ENCODE measurements around the gene NOTUM.

NOTUM gene

DNA sequence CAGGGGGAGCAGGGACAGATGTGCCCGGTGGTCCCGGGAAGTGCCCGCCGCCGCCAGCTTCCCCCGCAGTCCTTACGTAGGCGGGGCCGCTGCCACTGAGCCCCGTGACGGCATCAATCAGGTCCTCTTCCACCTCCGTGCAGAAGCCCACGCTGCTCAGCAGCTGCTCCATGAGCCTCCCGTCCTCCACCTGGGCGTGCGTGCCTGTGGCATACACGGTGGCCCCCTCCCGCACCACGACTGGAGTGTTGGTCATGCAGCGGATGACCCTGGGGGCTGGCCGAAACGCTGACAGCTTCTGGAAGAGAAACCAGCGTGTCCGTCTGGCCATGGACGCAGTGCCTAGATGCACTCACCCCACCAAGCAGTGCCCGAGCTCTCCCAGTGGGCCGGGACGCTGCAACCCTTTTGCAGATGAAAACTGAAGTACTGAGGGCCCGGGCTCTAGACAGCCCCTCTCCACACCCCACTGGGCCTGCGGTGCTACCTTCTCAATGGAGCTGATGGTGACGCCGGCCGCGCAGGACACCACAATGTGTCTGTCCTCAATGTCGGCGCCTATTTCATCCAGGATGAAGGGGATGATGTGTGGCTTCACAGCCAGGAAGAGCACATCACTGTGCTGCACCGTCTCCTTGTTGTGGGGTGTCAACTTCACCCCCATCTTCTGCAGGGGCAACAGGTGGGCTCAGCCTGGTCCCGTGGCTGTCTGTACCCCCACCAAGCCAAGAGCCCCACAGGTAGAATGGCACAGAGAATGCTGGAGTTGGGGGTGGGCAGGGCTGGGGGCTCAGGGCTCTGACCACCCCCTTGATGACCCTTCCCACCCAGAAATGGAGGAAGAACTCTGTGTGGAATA lies 25.9 kb downstream of the NOTUM start:
- DNase-seq, result no peak

DNA sequence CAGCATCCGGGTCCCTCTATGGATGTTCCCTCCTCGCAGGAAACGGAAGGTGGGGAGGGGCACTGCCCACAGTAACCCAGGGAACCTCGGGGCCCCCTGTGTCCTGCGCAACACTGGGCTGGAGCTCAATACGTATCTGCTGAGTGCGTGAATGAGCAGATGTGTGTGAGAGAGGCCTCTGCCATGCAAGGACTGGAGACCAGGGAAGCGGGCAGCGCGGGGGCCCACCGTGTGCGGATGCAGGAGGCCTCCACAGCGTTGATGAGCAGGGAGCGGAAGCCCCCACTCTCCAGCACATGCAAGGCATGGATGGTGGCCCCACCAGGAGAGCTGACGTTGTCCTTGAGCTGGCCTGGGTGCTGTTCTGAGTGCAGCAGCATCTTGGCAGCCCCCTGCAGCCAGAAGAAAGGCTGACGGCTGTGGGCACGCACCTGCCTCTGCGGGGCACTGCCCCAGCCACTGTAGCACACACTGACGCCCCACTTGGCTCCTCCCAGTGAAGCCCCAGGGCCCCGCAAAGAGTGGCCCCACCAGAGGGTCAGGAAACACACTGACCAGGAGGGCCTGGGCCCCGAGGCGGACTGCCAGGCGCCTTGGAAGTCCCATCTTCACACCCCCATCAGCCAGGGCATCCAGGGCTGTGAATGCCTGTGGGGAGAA lies 26.8 kb downstream of the NOTUM start:
- no peak for DNase-seq

DNA sequence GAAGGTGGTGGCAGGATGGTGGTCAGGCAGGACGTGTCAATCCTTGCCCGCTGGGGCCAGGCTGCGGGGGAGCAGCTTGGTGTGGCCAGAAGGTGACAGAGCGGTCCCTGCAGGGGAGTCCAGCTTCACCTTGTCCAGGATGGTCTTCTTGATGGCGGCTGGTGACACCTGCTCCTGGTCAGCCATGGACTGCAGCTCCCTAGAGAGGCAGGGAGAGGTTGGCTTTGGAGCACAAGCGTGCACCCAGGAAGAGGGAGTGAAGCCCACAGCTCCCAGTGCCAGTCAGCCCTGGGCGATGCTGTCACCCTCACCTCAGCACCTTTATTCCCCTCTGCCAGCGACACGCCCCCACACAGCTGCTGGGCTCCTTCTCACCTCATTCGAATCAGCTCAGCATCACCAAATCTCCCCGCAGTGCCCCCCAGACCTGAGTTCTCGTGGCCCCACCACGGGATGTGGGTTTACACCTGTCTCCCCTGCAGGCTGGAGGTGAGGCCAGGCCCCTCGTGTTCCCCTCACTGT lies 27.7 kb downstream of the NOTUM start:
- DNase-seq, result no peak

DNA sequence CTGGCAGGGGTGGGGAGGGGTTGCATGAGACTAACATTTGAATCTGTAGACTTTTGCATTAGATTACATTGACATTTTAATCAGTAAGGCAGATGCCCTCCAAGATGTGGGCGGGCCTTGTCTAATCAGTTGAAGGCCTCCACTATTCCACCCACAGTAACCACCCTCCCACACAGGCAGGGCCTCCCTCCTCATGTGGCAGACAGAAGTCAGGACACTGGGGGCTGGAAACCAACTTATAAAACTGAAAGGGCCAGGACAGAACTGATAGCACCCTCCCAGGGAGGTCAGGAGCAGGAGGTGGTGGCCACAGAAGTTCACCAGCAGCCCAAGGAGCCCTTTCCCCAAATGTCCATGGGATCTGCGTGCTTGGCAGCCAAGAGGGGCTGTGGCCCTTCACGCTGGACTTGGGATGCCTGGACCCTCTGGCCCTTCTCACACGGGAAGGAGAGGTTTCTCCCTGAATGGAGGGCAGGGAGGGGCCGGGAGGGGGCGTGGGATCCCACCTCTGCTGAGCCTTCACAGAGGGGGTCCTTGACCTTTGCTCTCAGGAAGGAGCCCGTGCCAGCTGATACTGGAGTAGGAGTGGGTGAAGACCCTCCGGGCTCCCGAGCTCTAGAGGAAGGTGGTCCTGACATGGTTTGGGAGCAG lies 28.5 kb downstream of the NOTUM start:
- DNase-seq, result no peak

DNA sequence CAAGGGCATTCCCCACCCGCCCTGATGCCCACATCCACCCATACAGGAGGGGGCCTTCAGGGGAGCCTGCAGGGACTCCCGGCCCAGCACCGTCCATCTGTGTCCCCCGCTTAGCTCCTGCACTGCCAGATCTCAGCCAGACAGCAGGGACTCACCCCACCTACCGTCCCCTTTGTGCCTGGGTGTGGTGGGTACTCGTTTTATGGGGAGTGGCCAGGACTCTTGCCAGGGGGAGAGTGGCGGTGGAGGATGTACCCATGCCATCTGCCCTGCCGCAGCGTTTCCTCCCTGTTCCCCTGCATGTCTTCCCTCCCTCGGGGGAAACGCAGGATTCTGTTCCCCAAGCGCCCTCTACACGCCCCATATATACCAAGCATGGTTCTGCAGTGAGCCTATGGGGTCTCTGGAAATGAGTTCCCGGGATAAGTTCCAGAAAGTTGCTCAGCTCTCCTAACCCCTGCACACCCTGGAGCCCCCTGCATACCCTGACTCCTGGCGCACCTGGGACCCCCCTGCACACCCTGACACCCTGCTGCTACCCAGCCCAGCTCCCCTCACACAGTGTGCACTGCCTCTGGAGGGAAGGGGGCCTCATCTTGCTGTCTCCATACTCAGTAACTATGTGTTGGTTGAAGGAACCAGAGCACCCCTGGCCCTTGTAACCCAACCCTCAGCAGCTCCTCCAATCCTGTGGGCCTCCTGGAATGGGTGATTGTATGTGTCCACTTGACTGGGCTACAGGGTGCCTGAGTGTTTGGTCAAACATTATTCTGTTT lies 29.2 kb downstream of the NOTUM start:
- no peak for DNase-seq

DNA sequence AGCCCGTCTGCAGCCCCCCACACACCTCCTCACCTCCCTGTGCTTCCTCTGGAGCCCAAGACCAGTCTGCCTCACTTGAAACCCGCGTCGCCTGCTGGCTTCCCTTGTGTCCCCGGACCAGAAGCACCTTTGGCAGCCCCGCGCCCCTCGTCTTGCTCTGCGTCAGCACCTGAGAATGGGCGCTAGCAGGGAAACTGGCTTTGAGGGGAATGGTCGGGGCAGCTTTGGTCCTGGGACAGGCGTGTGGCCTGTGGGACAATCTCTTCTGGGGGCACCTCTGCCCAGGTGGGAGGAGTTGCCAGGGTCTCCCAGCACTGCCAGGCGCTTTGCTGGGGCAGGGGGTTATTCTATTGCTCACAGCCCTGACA lies 29.8 kb downstream of the NOTUM start:
- no peak for DNase-seq

DNA sequence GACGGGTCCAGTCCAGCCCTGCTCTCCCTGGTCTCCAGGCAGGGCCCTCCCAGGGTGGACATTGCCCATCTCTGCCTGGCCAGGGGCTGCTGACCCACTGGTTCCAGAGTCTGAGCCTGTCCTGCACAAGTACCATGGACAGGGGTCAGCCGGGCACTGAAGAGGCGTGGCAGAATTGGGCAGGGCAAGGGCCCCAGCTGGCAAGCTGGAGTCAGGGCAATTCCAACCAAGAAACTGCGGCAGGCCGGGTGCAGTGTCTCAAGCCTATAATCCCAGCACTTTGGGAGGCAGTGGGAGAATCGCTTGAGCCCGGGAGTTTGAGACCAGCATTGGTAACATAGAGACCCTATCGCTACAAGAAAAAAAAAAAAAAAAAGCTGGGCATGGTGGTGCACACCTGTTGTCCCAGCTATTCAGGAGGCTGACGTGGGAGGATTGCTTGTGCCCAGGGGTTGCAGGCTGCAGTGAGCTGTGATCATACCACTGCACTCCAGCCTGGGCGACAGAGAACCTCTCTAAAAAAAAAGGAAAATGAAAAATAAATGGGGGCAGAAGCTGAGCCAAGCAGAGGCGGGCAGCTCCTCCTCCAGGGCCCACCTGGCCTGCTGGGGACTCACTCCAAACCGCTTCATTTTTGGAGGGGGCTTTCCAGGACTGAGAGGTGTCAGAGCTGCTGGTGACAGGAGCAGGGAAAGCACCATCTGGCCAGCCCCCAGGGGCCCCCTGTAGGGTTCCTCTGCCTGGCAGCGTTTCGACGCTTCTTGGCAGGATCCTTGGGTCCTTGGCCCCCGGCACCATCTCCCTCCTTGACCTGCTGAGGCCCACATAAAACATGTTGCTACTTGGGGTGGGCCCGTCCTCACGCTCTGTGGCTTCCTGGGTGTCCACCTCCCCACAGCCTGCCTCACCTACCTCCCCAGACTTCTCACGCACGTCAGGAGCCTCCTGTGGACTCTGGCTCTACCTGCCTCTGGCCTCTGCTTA lies 30.6 kb downstream of the NOTUM start:
- DNase-seq, result no peak

DNA sequence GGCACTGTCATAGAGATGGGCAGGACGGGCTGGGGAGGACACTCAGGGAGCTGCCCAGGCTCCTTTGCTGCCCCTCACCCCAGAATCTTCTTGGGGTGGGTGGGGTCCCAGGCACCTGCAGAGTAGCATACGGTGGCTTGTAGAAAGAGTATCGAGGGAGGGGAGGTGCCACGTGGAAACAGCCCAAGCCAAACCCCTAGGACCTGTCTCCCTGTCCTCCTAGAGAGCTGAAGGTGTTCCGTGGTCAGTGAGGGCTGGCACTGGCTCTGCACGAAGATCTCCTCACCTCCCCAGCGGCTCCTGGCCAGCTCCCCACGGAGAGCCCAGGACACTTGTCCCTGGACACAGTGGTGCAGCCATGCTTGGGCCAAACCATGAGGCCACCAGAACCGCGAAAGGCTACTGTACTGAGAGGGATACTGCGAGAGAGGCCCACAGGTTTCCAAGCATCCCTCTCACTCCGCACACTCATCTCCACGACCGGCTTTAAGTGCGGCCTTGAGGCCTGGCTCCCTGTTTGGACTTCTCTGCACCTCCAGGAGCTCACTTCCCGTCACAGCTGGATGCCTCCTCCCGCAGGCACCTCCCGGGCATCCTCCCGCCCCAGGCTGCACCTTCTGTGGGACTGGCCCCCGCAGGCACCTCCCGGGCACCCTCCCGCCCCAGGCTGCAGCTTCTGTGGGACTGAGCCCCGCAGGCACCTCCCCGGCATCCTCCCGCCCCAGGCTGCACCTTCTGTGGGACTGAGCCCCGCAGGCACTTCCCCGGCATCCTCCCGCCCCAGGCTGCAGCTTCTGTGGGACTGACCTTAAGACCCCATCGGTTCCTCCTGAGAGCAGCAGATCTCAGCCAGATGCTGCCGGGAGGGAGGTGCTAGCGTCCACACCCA lies 31.5 kb downstream of the NOTUM start:
- no peak for DNase-seq

DNA sequence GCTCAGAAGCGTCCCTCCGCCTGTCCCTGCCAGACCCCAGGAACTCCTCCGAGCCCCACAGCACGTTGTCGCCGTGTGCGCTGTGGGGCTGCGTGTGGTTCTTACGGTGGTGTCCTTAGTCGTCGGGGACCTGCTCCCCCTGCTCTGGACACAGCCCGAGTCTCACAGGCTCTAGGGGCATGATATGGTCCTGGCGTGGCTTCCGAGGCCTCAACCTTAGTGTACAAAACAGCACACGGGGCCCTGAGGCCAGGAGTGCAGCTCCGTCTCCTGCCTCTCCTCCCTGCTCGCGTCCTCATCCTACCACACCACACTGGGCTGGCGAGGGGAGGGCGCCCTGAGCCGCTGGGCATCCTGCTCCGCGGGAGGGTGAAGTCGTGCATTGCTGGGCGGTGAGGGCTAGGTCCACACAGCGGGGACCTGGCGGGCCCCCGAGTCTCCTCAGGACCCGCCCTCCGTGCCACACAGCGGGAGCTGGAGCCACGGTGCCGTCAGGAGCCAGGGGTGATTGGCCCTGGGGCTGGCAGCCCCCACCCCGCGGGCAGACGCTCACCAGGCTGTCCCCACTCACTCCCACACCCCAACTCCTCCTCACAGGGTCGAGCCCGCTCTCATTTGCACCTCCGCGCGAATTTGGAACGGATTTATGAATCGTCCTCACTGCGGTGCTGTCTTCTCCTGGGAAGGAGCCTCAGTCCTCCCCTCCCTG lies 32.3 kb downstream of the NOTUM start:
- no peak for DNase-seq

DNA sequence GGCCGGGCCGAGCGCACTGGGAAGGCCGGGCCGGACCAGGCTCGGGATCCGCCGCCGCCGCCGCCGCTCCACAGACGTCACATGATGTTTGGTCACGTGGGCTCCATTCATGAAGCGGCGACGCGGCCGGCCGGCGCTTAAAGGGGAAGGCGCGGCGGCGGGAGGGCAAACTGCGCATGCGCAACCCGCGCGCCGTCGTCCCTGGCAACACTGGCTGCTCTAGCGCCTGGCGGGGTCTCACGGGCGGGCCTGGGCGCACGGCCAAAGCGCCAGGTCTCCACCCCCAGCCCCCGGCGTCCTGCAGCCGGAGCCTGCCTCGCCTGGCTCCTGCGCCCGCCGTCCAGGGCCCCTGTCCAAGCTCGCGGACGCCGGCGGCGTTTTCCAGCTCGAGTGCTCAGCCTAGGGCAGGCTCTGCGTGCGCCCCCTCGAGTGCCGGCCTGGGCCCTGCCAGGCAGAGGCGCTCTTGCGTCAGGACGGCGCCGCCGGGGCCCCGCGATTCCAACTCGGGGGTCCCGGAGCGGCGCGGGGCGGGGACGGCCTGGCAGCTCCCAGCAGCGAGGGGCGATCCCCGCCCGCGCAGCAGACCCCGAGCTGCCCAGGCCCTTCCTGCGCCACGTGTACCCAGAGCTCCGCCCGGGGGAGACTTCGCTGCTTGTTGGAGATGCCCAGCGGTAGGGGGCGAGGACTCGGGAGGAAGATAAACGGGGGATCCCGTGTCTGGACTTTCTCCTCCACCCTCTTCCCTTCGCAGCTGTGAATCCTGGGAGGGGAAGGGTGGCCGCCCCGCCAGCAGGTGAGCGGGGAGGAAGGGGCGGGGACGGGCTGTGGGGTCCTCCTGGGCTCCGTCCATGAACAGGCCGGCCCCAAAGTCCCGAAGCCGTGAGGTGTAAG lies 33.1 kb downstream of the NOTUM start, which contains the start of gene MAFG:
TSS of gene MAFG (minus strand) at position 83 of the 891 bp plus-strand sequence. CDS start 4,550 bp downstream, outside the sequence.
- peak; percentile 92 to 95 for DNase-seq

DNA sequence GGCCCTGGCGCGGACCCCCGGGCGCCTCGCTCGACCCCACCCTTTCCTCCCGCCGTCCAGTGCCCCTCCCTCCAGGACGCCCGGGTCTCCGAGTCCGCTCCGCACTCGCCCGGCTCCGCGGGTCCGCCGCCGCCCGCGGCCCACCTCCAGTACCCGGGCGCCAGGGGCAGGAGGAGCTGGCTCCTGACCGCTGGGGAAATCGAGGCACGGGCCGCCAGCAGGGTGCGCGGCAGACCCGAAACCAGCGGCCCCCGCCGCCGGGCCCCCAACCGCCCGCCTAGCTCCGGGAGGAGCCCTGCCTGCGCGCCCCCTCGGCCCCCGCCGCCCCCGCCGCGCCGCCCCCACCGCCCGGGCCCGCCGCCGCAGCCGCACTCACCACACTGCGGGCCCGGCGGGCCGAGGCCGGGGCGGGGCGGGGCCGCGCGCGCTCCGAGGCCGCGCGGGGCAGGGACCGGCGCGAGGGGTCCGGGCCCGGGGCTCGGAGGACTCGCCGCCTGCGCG lies 33.8 kb downstream of the NOTUM start:
- no peak for DNase-seq

DNA sequence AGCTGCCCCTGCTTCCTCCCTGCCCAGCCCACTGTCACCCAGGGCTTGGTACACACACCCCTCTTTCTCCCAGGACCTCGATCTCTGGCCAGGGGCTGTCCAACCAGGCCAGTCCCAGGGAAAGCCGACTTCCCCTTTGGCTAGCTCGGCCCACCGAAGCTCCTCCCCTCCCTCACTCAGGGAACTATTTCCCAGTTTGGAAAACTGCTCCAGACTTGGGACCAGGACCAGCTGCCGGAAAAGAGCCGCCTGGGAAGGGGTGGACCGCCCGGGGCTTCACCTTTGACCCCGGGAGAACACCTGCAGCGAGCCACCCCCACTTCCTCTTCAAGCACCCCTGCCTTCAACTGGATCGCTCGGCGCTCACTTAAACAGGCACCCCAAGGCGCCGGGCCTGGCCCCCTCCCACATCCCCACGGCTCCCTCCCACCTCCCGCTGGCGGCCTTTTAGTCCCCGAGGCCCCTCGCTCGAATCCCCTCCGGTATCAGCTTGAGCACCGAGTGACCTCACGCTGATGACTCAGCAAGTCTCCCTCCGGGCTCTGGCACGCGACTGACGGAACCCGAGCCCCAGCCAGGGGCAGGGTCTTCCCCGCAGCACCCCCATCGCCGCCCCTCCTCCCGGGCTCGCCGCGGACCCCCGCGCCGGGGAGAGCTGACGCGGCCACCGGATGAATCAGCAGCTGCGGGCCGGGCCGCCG lies 34.4 kb downstream of the NOTUM start:
- peak; percentile 58 to 74 for DNase-seq

DNA sequence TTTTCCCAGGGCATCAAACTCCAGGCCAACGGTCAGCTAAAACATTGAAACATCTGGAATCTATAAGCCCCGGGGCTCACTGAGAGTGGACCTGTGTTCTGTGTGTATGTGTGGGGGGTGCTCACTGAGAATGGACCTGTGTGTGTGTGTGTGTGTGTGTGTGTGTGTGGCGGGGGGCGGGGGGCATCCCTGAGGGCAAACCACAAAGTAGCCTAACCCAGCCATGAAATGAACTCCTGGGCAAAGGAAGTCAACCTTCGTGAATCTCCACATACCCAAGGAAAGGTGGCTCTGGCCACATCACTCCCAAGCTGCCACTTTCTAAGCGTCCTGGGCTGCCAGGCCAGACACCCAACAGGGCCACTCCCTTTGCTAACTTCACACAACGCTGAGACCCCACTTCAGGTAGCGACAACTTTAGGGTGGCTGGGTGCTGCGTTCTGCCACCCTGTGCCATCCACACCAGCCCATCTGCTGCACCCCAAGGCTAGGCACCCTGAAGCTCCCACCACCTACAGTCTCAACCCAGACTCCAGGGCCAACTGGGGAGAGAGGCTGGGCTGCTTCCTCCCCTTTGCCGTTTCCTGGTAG lies 35.0 kb downstream of the NOTUM start:
- no peak for DNase-seq

DNA sequence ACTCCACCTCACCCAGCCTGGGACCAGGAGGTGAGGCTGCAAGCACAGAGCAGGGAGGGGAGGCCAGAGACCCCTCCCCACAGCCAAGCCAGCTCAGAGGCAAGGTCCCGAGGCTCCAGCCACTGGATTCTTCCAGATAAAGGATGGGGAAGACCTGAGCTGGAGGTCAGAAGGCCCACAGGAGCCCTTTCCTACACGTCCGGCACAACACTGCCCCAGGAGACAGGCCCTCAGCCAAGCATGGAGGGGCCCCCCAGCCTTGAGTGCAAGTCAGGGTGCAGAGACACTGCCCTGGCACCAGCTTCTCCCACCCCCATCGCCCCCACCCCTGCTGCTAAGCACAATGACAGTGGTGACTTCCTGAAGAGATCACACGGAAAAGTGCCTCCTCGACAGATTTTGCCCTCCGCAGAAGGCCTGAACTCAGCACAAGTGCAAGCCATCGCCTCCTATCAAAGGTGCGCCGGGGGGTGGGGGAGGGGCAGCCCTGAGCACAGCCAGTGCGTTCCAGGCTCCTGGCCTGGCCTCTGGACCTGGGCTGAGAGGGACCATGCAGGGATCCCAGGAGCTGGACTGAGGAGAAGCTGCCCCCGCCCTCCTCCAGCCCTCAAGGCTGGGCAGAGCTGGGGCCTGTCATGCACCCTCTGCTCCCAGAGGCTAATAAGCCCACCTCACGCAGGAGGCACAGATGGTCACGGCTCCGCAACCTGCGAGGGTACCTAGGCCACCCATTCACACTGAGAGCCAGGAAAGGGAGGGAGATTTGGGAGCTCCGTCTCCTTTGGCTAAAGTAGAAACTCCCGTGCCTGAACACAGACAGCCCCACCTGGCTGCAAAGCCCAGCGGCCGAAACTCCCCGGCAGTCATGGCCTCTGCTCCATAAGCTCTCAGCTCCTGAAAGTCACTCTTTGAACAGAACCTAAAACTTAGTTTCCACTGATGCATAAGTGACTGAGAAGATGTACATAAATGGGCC lies 36.1 kb downstream of the NOTUM start:
- DNase-seq, result no peak

DNA sequence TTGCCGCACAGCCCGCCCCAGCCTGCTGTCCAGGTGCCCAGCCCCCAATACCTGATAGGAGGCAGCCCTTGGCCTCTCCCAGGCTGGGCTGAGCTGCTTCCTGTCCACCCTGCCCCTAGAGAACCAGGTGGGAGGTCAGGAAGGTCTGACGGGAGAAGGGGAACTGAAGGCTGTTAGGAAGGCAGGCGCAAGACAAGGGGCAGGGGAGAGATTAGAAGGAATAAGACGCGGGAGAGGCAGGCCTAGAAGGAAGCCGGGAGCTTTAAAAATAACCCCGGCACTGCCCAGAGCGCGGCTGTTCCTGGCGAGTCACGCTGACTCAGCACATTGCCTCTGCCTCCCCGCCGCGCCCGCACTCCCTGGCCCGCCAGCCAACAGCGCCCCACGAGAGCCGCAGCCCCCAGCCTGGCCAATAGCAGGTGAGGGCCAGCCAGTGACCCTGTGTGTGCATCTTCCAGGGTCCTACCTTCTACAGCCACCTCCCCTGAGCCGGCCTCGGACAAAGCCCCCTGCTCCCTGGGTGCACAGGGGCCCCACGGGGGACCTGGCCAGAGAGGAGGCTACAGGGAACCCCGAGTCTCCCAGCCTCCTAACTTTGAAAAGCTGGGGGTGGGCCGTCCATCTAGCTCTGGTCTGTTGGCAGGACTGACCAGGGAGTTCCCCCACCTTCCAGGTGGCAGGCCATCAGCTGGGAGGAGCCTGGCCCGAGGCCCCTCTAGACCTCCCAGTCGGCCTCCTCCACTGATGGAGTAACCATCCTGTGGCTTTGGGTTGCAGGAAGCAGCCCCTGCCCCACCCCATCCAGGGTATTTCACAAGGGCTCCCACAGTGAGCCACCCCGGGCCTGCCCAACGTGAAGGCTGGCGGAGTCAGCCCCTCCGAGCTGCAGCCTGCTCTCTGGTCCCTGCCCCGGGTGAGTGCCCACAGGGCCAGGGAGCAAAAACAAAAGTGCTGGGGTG lies 37.4 kb downstream of the NOTUM start:
- DNase-seq, result peak; percentile 95

Data from Kasumi-1 (cell line).